Skeletal muscle tissue (tissue), 4 donors: ENCODE measurements around the gene CDH4. TPM values are rescaled to one million over a fixed set of nuclear protein-coding genes. Genes with fewer than 3 reads are reported as not detected.
"Not testable (repeated sequence)": the region's sequence is repeated elsewhere in the genome, so short reads cannot be mapped to it uniquely, and the experiment has no call there.

Experiments
- H3K27ac ChIP-seq: one replicate; pipeline ENCODE4 v1.7.0; 2013; ENCODE audit warnings: mild to moderate bottlenecking, low read depth, low read length, inconsistent platforms
- H3K27me3 ChIP-seq, 3 donors: one replicate each; pipeline ENCODE4 v1.7.0; 2013; ENCODE audit warnings: low read length in 3 of 3; ENCODE audit not compliant: control insufficient read depth in 3 of 3, insufficient read depth in 3 of 3
- H3K36me3 ChIP-seq, 3 donors: one replicate each; pipeline ENCODE4 v1.7.0; 2013; ENCODE audit warnings: low read length in 3 of 3; ENCODE audit not compliant: control insufficient read depth in 3 of 3, insufficient read depth in 3 of 3
- H3K4me1 ChIP-seq, 3 donors: one replicate each; pipeline ENCODE4 v1.7.0; 2013; ENCODE audit warnings: low read length in 3 of 3, mild to moderate bottlenecking in 3 of 3; ENCODE audit not compliant: control insufficient read depth in 3 of 3, insufficient read depth in 3 of 3
- H3K4me3 ChIP-seq, 3 donors: one replicate each; pipeline ENCODE4 v1.7.0; 2013; ENCODE audit warnings: low read length in 3 of 3
- H3K9ac ChIP-seq, 3 donors: one replicate each; pipeline ENCODE4 v1.7.0; 2013; ENCODE audit warnings: low read length in 3 of 3, mild to moderate bottlenecking in 3 of 3, moderate library complexity in 2 of 3, low read depth in 1 of 3
- H3K9me3 ChIP-seq, 3 donors: one replicate each; pipeline ENCODE4 v1.7.0; 2013; ENCODE audit warnings: low read length in 3 of 3; ENCODE audit not compliant: control insufficient read depth in 3 of 3
- total RNA-seq: library from RNA; depleted of rRNA; stranded (reverse); fragments of >200 nt; gene quantifications from one replicate; pipeline ENCODE4 v1.2.3, GENCODE V29; 2014
- donor health status: Osteomylitis.

The CDH4 gene
- total RNA-seq, 1 donor from 2014 or later, result 0.52 TPM

DNA sequence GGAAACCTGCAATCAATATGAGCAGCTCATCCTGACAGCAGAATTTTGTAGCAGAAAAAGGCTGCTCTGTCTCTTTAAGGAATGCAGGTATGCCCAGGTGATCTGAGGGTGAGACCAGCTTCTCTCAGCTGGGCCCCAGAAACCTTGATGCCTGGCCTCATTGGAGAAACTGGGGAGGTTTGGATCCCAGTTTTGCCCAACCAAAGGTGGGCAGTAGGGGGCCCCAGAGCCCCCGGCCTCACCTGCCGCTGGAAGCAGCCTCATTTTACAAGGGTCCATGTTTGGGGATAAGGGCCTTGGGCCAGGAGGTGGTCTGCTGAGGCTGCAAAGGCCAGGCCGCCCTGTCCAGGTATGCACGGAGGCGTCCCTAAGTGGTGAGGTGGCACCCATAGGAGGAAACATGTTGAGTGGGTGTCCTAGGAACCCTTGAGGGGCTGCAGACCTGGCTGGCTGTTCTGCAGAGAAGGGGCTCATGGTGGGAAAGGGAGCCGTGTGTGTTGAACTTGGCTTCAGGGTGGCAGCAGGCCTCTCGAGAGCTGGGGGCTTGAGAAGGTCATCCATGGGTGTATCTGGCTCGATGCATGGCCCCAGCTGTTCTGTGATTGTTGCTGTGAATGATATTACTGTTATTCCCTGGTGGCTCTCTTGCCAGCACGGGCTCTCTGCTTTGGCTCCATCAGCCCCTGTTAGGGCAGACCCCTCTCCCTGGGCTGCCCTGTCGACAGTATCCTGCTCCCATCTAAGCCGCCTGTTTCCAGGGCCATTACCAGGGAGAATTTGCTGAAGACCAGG, 208.4 kb downstream of the CDH4 start:
- H3K9ac ChIP-seq, result no peak overlapping the region
- no peak overlapping the region for H3K4me3 ChIP-seq
- peaks cover 0 to 4% (median 0%) of the 10 kb centered on the region in 3 donors for H3K27me3 ChIP-seq
- no peaks in the 10 kb centered on the region for H3K4me1 ChIP-seq
- H3K36me3 ChIP-seq, result no peaks in the 10 kb centered on the region
- no peak overlapping the region for H3K27ac ChIP-seq
- peaks cover 0 to 4% (median 0%) of the 10 kb centered on the region in 3 donors for H3K9me3 ChIP-seq

DNA sequence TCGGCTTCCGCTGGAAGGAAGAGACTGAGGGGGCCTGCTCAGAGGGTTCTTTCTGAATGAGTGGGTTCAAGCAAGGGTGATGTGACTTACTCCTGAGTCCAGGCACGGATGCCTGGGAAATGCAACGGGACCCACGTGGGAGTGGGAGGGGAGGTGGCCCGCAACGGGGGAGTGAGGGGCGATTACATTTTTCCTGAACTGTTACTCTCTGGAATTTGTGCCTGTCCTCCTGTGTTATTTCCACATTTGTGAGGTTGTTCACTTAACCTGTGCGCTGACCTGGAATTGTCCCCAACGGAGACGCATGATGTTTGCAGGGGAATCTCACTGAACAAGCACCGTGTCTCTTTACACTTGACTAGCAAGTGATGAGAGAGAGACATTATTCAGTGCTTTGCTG, 209.4 kb downstream of the CDH4 start:
- Histone ChIP-seq H3K9ac (no peak overlapping the region), H3K27me3 (peaks cover 0 to 4% (median 0%) of the 10 kb centered on the region in 3 donors), H3K9me3 (peaks cover 0 to 4% (median 0%) of the 10 kb centered on the region in 3 donors), H3K4me3 (no peak overlapping the region), H3K27ac (no peak overlapping the region), H3K4me1 (no peaks in the 10 kb centered on the region), H3K36me3 (no peaks in the 10 kb centered on the region)

DNA sequence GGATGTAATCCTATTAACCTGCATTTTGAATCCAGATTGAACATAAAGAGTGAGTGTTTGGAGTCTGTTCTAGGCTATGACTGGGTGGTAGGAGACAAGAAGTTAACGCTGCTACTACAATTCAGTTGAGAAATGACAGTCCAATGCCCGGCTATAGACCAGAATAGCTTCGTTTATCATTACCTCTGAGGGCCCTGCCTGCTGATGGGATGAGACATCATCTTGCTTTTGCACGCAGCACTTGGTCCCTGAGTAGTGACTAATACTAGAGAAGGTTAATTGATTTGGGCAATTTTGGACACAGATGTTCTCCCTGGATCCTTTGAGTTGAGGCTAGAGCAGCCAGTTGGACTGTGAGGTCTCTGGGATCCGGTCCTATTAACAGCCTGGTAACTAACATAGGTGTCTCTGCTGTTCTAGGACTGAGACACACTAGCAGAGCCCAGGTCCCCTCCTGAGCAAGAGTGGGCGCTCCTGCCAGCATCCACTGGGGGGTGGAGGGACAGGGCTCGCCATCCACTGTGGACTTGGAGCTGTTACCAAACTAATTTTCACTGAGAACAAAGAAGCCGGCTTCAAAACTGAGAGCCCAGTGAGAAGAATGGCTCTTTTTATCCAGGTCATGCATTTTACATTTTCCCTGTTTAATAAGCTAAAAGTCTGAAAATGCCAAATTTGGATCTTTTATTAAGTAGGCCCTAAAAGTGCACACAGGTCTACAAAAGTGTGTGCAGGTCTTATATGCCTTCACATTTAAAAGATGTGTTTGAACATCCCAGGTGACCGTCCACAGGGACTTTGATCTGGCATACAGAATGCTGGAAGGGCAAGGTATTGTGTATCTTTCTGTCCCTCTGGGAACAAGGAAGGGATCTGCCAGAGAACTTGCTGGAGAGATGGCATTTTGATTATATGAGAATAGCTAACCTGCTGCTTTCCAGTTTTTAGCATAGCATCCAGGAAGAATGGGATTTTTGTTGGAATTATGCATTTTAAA, 212.5 kb downstream of the CDH4 start:
- Histone ChIP-seq H3K4me1 (no peaks in the 10 kb centered on the region), H3K36me3 (no peaks in the 10 kb centered on the region), H3K27ac (no peak overlapping the region), H3K4me3 (no peak overlapping the region), H3K27me3 (peaks cover 0 to 4% (median 0%) of the 10 kb centered on the region in 3 donors), H3K9me3 (no peaks in the 10 kb centered on the region), H3K9ac (no peak overlapping the region)

DNA sequence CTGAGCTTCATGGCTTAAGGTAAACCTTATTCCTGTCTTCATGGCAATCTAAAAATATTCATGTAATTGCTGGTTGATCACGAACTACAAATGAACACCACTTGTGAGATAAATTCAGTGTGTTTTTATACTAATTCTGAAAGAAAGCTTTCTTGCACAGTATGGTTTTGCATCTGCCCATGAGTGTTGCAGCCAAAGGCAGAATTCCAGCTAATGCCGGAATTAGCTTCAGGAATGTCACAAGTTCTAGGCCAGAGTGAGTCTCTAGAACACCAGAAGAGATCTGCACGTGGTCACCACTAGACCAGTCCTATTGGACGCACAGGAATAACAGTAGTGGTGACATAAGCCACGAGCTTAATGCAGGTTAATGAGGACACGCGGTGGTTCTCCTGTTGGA, 223.7 kb downstream of the CDH4 start:
- peaks cover 0 to 6% (median 0%) of the 10 kb centered on the region in 3 donors for H3K9me3 ChIP-seq
- no peak overlapping the region for H3K27ac ChIP-seq
- no peak overlapping the region for H3K4me3 ChIP-seq
- H3K27me3 ChIP-seq, result peaks cover 0 to 15% (median 0%) of the 10 kb centered on the region in 3 donors
- H3K9ac ChIP-seq, result no peak overlapping the region
- no peaks in the 10 kb centered on the region for H3K4me1 ChIP-seq
- no peaks in the 10 kb centered on the region for H3K36me3 ChIP-seq

DNA sequence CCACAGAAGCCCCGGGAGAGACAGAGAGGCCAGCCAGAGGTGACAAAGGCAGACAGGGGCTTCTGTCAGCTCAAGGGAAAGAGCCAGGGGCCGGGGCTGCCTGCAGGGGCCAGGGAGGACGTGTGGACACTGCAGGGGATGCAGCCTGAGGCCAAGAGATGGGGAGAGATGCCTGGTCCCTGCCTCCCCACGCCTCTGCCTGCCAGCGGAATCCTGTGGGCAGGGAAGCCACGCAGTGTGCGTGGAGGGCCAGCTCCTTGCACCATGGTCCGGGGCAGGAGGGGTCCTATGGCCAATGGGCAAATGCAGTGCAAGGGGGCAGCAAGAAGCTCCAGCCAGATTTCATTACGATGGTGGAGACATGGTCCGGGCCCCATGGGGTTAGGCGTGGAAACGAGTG, 224.9 kb downstream of the CDH4 start:
- H3K36me3 ChIP-seq, result no peaks in the 10 kb centered on the region
- peaks cover 0 to 6% (median 0%) of the 10 kb centered on the region in 3 donors for H3K9me3 ChIP-seq
- no peak overlapping the region for H3K9ac ChIP-seq
- H3K27ac ChIP-seq, result no peak overlapping the region
- no peak overlapping the region for H3K4me3 ChIP-seq
- peaks cover 0 to 15% (median 0%) of the 10 kb centered on the region in 3 donors for H3K27me3 ChIP-seq
- H3K4me1 ChIP-seq, result no peaks in the 10 kb centered on the region

DNA sequence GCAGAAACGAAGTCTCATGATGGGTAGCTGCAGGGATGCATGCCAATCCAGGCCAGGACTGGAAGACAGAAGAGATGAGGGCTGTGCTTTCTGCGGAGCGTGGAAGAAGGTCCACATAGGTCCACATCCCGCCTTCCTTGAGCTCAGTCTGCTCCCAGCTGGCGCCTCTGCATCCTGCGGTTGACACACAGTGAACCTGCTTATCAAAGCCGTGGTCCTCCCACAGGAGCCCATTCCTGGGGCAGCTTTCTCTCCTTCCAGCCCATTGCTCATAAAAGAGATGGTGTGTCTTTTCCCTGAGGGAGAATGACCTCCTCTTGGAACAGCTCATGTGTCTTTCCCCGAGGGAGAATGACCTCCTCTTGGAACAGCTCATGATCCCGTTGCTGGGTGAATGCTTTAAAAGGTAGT, 225.4 kb downstream of the CDH4 start:
- Histone ChIP-seq H3K36me3 (no peaks in the 10 kb centered on the region), H3K9ac (no peak overlapping the region), H3K4me3 (no peak overlapping the region), H3K9me3 (peaks cover 0 to 6% (median 0%) of the 10 kb centered on the region in 3 donors), H3K27ac (no peak overlapping the region), H3K27me3 (peaks cover 0 to 15% (median 0%) of the 10 kb centered on the region in 3 donors), H3K4me1 (no peaks in the 10 kb centered on the region)

DNA sequence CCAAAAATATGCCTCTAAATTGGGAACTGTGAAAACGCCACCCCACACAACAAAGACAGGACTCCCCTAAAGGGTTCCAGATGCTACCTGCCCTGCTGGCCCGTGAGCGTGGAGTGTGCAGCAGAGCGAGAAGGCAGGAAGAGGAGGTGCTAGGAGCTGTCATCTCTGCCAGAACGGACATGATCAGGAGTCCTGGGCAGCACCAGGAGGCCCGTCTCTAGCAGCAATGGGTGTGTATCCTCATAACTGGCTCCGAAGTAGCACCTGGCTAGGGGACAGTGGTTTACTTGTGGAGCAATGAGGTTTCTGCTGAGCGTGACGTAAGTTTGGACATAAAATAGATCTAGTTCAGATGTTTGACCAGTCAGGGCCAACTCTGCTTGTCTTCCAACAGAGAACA, 226.0 kb downstream of the CDH4 start:
- H3K27me3 ChIP-seq, result peaks cover 0 to 15% (median 0%) of the 10 kb centered on the region in 3 donors
- H3K9me3 ChIP-seq, result peaks cover 0 to 6% (median 0%) of the 10 kb centered on the region in 3 donors

DNA sequence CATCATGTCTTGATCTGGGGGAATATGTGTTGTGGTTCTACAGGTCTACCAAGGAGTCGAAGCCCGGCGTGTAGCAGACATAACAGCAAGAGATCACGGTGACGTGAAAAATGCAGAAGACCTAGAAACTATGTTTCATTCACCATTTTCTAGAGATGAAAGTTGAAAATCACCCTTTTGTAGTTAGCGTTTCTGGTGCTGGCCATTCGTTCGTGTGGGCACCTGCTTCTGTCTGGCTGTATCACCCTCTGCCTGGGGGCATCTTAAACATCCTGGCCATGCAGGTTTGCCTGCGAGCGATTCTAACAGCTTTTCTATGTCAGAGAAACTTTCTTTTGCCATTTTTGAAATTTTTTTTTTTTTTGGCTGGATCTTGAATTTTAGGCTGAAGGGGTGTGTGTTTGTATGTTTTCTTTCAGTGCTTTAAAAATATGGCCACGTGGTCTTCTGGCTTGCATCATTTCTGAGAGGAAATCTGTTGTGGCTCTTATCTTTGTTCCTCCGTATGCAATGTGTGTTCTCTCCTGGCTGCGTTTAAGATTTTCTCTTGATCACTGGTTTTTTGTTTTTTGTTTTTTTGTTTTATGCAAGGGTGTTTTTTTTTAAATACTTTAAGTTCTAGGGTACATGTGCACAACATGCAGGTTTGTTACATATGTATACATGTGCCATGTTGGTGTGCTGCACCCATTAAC, 226.7 kb downstream of the CDH4 start:
- H3K9me3 ChIP-seq, result peaks cover 0 to 6% (median 0%) of the 10 kb centered on the region in 3 donors
- H3K4me3 ChIP-seq, result no peak overlapping the region
- H3K9ac ChIP-seq, result no peak overlapping the region
- peaks cover 0 to 12% (median 0%) of the 10 kb centered on the region in 3 donors for H3K27me3 ChIP-seq
- no peaks in the 10 kb centered on the region for H3K36me3 ChIP-seq
- no peak overlapping the region for H3K27ac ChIP-seq
- no peaks in the 10 kb centered on the region for H3K4me1 ChIP-seq

More for the DNA sequence above, 226.0 kb downstream of the CDH4 start:
- H3K4me1 ChIP-seq, result no peaks in the 10 kb centered on the region
- no peaks in the 10 kb centered on the region for H3K36me3 ChIP-seq
- H3K4me3 ChIP-seq, result no peak overlapping the region
- no peak overlapping the region for H3K9ac ChIP-seq
- H3K27ac ChIP-seq, result no peak overlapping the region

DNA sequence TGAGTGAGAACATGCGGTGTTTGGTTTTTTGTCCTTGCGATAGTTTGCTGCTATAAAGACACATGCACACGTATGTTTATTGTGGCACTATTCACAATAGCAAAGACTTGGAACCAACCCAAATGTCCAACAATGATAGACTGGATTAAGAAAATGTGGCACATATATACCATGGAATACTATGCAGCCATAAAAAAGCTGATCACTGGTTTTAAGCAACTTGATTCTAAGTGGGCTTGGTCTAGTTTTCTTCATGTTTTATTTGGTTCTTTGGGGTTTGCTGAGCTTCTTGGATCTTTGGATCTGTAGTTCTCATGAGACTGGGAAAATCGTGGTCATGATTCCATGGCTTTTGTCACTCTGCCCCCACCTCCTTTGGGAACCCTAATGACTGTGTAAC, 227.4 kb downstream of the CDH4 start:
- not testable (repeated sequence) for H3K4me1 ChIP-seq, H3K9me3 ChIP-seq, H3K4me3 ChIP-seq, H3K27ac ChIP-seq, H3K36me3 ChIP-seq, H3K9ac ChIP-seq
- H3K27me3 ChIP-seq, result peaks cover 0 to 11% (median 0%) of the 10 kb centered on the region in 3 donors
